HG03460 (cell line): ENCODE measurements around the gene DHCR24.

Source experiments
- ATAC-seq: cut with Tn5 transposase; IDR thresholded peaks from one replicate; pipeline ENCODE4 v1.9.1; 2021; ENCODE audit not compliant: unreplicated experiment

Gene DHCR24

GRCh38 chr1:54804471-54805132 is 82.4 kb downstream of the DHCR24 start:
- no peak for ATAC-seq

DNA sequence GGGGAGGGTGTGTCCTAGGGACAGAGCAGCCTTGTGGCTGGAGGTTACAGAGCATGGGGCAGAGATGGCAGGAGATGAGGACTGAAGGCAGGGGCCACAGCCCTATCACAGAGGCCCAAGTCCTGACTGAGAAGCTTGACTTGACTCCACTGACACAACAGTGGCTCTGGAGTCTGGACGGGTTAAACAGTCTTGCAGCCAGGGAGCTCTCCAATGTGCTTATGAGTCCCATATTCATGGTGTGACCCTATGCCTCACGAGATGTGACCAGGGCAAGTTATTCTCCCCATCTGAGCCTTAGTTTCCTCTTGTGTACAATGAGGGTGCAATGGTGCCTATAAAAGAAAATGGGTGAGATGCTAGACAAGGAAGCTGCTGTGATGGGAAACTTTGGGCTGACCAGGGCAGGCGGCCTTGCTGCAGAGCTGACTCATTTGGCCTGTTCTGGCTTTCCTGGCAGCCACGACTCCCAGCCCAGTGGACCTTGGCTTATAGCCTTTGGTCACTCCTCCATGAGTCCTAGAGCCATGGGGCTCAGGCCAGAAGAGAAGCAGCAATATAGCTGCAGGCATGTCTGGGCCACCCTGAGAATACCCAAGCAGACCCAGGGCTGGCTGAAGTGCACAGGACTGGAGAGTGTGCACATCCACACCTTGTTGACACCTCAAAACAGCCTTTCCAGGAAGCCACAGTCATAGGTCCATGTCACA is 83.1 kb downstream of the DHCR24 start:
- no peak for ATAC-seq

DNA sequence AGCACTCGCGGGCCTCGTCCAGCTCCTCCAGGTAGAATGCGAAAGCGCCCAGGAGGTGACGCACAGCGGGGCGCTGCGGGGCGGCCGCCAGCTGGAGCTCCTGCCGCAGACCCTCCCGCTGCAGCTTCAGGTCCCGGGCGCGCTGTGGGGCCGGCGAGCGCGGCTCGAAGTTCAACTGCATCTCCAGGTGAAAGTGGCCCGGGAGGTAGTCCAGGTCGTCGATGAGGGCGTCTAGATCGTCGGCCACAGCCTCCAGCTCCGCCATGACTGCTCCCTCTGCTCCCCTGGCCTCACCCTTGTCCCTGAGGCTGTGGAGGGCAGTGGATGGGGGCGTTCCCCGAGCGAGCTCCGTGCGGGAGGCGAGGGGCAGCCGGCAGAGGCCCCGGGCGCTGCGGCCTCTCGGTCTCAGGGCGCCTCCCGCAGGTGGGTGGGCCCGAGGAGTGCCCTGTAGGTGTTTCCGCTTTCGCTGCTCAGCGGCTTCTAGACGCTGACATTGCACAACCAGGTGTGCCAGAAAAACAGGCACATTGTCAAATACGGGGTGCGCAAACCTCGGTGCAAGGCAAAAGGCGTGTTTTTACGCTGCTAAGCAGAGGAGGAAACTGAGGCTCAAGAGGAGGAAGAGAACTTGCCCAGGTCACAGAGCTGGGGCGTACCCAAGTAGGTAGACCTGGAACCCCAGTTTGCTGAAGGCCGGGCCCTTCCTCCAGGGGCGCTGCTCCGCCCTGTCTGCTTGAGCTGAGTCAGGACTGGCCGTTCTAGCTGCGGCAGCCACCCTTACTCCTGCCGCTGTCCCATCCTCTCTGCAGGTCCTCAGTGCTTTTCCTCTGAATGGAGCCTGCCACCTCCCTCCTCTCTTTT is 85.9 kb downstream of the DHCR24 start, which contains the start of gene TTC22:
Gene TTC22, minus strand, starts transcription at position 425 of the 861 bp plus-strand sequence. Its CDS starts 160 bp downstream, at position 265.
- peak; percentile 78 for ATAC-seq

DNA sequence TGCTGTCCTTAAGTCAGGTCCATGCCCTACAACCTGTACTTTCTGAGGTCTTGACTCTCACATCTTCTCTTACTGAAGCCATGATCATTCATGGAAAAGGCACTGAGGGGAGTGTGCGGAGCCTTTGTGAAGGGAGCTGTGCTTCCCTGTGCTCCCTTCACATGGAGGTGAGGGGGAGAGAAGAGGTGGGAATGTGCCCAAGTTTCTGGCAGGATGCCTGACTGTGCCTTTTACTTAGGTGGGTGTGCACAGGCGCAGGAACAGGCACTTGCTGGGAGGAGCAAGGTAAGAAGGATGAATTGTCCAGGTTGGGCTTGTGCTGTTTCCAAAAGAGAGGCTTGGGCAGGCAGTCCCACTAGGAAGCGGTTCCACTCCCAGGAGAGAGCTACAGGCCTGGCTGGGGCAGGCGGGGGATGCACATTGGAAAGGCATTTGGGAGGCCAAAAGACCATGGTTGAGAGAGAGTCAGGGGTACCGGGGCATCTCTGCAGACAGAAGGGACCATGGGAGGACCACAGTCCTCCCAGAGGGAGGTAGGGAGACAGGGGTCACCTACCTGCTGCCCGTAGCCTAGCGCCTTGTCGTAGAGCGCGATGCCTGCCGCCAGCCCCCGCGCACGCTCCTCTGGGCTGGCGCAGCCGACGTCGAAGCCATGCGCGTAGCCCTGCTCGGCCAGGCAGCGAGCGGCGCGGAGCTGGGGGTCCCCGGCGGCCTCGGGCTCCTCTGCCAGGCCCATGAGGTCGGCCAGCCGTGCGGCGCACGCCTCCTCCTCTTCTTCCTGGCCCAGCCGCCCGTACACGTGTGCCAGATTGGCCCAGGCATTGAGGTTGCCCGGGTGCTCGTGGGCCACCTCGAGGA is 86.7 kb downstream of the DHCR24 start:
- ATAC-seq, result no peak
